T-helper 17 cell (primary cell): ENCODE measurements around the gene TMEM233. TPM values are rescaled to one million over a fixed set of nuclear protein-coding genes. Genes with fewer than 3 reads are reported as not detected.

Experiments
- total RNA-seq, 4 donors: library from RNA in 2 of 4; stranded (reverse) in 2 of 4; gene quantifications; one replicate each; pipeline ENCODE4 v1.2.3 and lab custom pipeline; 2022 to 2026

Gene TMEM233
- total RNA-seq, 2 donors from 2014 or later, result not detected

Other genes starting within 250 kb of the TMEM233 start
- gene PRKAB1, start 74.4 kb downstream of the TMEM233 start, total RNA-seq, result 10 to 100 TPM; 20.4 to 28.2 TPM